Common myeloid progenitor, CD34-positive (primary cell): ENCODE measurements around the gene PTPRG.

Experiments used
- CTCF ChIA-PET: fragments of 350-600 bp; sonication (Branson Sonifier 250); formaldehyde crosslinking; loops from one replicate; lab custom pipeline; 2021; ENCODE audit warnings: antibody characterized with exemption; lab: Charles Lee
- POLR2A ChIA-PET: fragments of 350-600 bp; sonication (Branson Sonifier 250); formaldehyde crosslinking; loops from one replicate; lab custom pipeline; 2021; ENCODE audit warnings: antibody characterized with exemption; lab: Charles Lee
- DNase-seq, 3 donors: peaks; one replicate each; pipeline versions ENCODE4 v3.0.0 to v3.0.0-alpha.2; 2013
- H3K27ac ChIP-seq, 2 experiments: 1 replicate in 1 of 2; 2 replicates in 1 of 2; pipeline ENCODE4 v1.7.0; 2013; ENCODE audit warnings: inconsistent platforms in 2 of 2, low read length in 2 of 2, mild to moderate bottlenecking in 2 of 2, low read depth in 1 of 2, moderate library complexity in 1 of 2; ENCODE audit not compliant: severe bottlenecking in 2 of 2, insufficient read depth in 1 of 2, poor library complexity in 1 of 2
- H3K27me3 ChIP-seq, 5 experiments: replicated peaks in 2 of 5; 1 replicate in 3 of 5; 2 replicates in 2 of 5; pipeline versions ENCODE4 v1.6.1 to v1.7.0; 2013; ENCODE audit warnings: low read length in 4 of 5, mild to moderate bottlenecking in 2 of 5, moderate library complexity in 2 of 5, inconsistent platforms in 1 of 5; ENCODE audit not compliant: insufficient read depth in 5 of 5, control insufficient read depth in 4 of 5
- H3K36me3 ChIP-seq, 4 experiments: 1 replicate in 2 of 4; 2 replicates in 2 of 4; pipeline versions ENCODE4 v1.6.1 to v1.7.0; 2013; ENCODE audit warnings: low read length in 3 of 4, control low read depth in 1 of 4, mild to moderate bottlenecking in 1 of 4; ENCODE audit not compliant: control insufficient read depth in 4 of 4, insufficient read depth in 4 of 4
- H3K4me1 ChIP-seq, 4 experiments: 1 replicate in 3 of 4; 2 replicates in 1 of 4; pipeline versions ENCODE4 v1.6.1 to v1.7.1; 2013; ENCODE audit warnings: low read length in 3 of 4, mild to moderate bottlenecking in 3 of 4, control low read depth in 1 of 4, inconsistent platforms in 1 of 4, moderate library complexity in 1 of 4; ENCODE audit not compliant: control insufficient read depth in 4 of 4, insufficient read depth in 4 of 4; ENCODE audit errors: control extremely low read depth in 1 of 4
- H3K4me3 ChIP-seq, 7 experiments: 1 replicate in 4 of 7; 2 replicates in 3 of 7; pipeline versions ENCODE4 v1.5.1 to v1.7.0; 2013; ENCODE audit warnings: mild to moderate bottlenecking in 7 of 7, low read length in 6 of 7, moderate library complexity in 6 of 7, inconsistent platforms in 2 of 7, low read depth in 2 of 7, control low read depth in 1 of 7; ENCODE audit not compliant: insufficient read depth in 4 of 7, control insufficient read depth in 1 of 7; ENCODE audit errors: extremely low read depth in 1 of 7
- H3K9me3 ChIP-seq, 5 experiments: 1 replicate in 4 of 5; 2 replicates in 1 of 5; pipeline versions ENCODE4 v1.6.1 to v1.7.1; 2013; ENCODE audit warnings: low read length in 4 of 5, mild to moderate bottlenecking in 2 of 5, inconsistent platforms in 1 of 5, low read depth in 1 of 5, moderate library complexity in 1 of 5; ENCODE audit not compliant: control insufficient read depth in 4 of 5, insufficient read depth in 2 of 5; ENCODE audit errors: control extremely low read depth in 1 of 5
- WGBS: methylation state at CpG from one replicate; pipeline ENCODE4 v1.1.5; 2013; ENCODE audit not compliant: insufficient coverage; 5-methylcytosine and 5-hydroxymethylcytosine counted together

Gene PTPRG

DNA sequence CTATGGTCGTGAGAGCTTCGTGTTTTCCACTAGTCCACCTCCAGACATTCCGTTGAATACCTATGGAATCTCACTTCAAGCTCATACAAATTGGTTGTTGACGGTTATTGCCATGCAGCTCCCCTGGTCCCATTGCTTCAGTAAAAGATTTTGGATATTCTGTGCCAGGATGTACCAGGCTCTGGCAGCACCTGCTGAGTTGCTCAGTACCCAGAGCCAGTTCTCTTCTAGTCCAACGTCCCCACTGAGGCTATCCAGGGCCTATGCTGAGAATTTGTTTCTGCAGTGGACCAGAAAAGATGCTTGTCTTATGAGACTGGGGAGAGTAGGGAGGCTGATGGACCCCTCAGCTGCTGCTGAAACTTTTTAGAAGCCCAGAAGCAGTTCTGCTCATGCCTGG lies 533.1 kb downstream of the PTPRG start:
- WGBS, result 93% methylated on average over 4 of the region's 5 CpGs
- Histone ChIP-seq H3K9me3 (no peaks in the 10 kb centered on the region), H3K27ac (no peak overlapping the region), H3K4me1 (no peaks in the 10 kb centered on the region), H3K27me3 (peaks cover 0 to 1% (median 0%) of the 10 kb centered on the region in 5 experiments), H3K36me3 (no peaks in the 10 kb centered on the region), H3K4me3 (no peak overlapping the region)
- no peak for DNase-seq
- POLR2A ChIA-PET, result no interaction called here
- CTCF ChIA-PET, result no interaction called here

DNA sequence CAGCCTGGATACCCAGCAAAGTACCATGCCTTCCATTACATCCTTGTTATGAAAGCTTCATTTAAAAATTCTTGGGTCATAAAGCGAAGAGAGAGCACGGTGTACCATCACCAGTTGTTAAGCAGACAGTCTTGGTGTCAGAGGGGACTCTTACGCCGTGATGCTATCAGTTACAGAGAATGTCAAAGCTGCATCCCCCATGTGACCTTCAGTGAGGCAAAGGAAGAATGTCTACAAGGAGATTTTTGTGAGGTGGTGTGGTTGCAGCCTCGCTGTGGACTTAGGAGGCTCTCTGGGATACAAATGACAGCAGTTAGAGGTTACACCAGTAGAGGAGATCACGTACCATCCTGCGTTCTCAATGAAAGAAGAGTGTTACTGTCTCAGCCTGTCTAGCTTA lies 533.7 kb downstream of the PTPRG start:
- CTCF ChIA-PET, result no interaction called here
- H3K4me1 ChIP-seq, result no peaks in the 10 kb centered on the region
- POLR2A ChIA-PET, result no interaction called here

GRCh38 chr3:62095756-62096155 lies 534.4 kb downstream of the PTPRG start:
- H3K27ac ChIP-seq, result no peak overlapping the region
- no peaks in the 10 kb centered on the region for H3K9me3 ChIP-seq
- ChIA-PET POLR2A (no interaction called here), CTCF (no interaction called here)
- WGBS, result no CpG with 5 or more reads among the region's 2 CpGs
- H3K27me3 ChIP-seq, result peaks cover 0 to 1% (median 0%) of the 10 kb centered on the region in 5 experiments
- no peak for DNase-seq
- no peaks in the 10 kb centered on the region for H3K4me1 ChIP-seq
- no peaks in the 10 kb centered on the region for H3K36me3 ChIP-seq
- no peak overlapping the region for H3K4me3 ChIP-seq

More for the DNA sequence above, 533.7 kb downstream of the PTPRG start:
- H3K27ac ChIP-seq, result no peak overlapping the region
- 99% methylated on average over 7 of the region's 7 CpGs for WGBS
- peaks cover 0 to 1% (median 0%) of the 10 kb centered on the region in 5 experiments for H3K27me3 ChIP-seq
- H3K36me3 ChIP-seq, result no peaks in the 10 kb centered on the region
- DNase-seq, result no peak
- H3K4me3 ChIP-seq, result no peak overlapping the region
- H3K9me3 ChIP-seq, result no peaks in the 10 kb centered on the region

GRCh38 chr3:62096521-62096920 lies 535.1 kb downstream of the PTPRG start:
- H3K36me3 ChIP-seq, result no peaks in the 10 kb centered on the region
- WGBS, result no CpG with 5 or more reads among the region's 1 CpG
- POLR2A ChIA-PET, result no interaction called here
- CTCF ChIA-PET, result no interaction called here
- no peaks in the 10 kb centered on the region for H3K4me1 ChIP-seq
- H3K27me3 ChIP-seq, result peaks cover 0 to 1% (median 0%) of the 10 kb centered on the region in 5 experiments
- no peak for DNase-seq
- no peaks in the 10 kb centered on the region for H3K9me3 ChIP-seq
- no peak overlapping the region for H3K4me3 ChIP-seq
- H3K27ac ChIP-seq, result no peak overlapping the region

- H3K36me3 ChIP-seq, result no peaks in the 10 kb centered on the region
- H3K4me1 ChIP-seq, result no peaks in the 10 kb centered on the region
- ChIA-PET CTCF (no interaction called here), POLR2A (no interaction called here)
- H3K9me3 ChIP-seq, result no peaks in the 10 kb centered on the region
- H3K4me3 ChIP-seq, result no peak overlapping the region
- peaks cover 0 to 1% (median 0%) of the 10 kb centered on the region in 5 experiments for H3K27me3 ChIP-seq
- no peak for DNase-seq
- H3K27ac ChIP-seq, result no peak overlapping the region
- 94% methylated on average over 4 of the region's 9 CpGs for whole genome bisulfite sequencing
These were observed 535.8 kb downstream of the PTPRG start for GRCh38 chr3:62097121-62097520.

GRCh38 chr3:62098646-62099365 lies 537.4 kb downstream of the PTPRG start:
- H3K27ac ChIP-seq, result no peak overlapping the region
- H3K36me3 ChIP-seq, result no peaks in the 10 kb centered on the region
- no peaks in the 10 kb centered on the region for H3K4me1 ChIP-seq
- H3K4me3 ChIP-seq, result no peak overlapping the region
- CTCF ChIA-PET, result no interaction called here
- WGBS, result 90% methylated on average over 2 of the region's 4 CpGs
- DNase-seq, result no peak
- POLR2A ChIA-PET, result no interaction called here
- H3K9me3 ChIP-seq, result no peaks in the 10 kb centered on the region
- H3K27me3 ChIP-seq, result peaks cover 0 to 3% (median 0%) of the 10 kb centered on the region in 5 experiments

DNA sequence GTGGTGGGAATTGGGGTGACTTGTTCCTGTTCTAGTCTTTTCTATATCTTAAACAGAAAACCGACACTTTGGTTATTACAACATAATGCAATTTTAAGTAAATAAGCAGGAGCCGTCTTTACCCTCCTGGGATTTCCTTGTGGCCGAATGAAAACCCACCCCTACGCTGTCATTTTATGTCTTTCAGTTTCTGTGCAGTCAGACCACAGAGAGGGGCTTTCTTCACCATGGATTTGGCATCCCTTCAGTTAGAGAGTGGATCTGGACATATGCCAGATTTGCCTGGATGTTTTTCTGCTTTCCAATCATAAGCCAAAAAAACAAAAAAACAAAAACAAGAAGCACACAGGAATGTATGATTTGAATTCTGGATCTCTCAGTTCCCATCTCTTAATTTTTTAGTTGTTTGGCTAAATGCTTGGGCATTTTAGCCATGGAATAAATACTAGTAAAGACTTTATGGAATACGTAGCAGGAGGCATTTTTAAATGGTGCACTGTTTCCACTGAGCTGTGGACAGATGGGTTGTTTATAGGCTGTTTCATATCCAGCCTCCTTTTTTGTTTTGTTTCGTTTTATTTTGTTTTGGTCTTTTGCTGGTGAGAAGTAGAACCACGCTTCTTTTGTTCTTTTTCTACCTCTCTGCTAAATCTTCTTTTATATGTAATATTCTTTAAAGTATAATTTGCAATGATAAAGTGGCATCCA lies 539.1 kb downstream of the PTPRG start:
- Histone ChIP-seq H3K4me1 (no peaks in the 10 kb centered on the region), H3K36me3 (no peaks in the 10 kb centered on the region), H3K27ac (no peak overlapping the region), H3K9me3 (no peaks in the 10 kb centered on the region), H3K4me3 (no peak overlapping the region), H3K27me3 (peaks cover 0 to 3% (median 0%) of the 10 kb centered on the region in 5 experiments)
- no peak for DNase-seq
- POLR2A ChIA-PET, result no interaction called here
- 86% methylated on average over 3 of the region's 7 CpGs for WGBS
- CTCF ChIA-PET, result no interaction called here
